HepG2 (cell line): Measurements from ENCODE around the gene ARHGEF40. TPM values are rescaled to one million over a fixed set of nuclear protein-coding genes. Genes with fewer than 3 reads are reported as not detected.

Experiments
- AGO2 ChIP-seq: fragments of 200-400 bp; formaldehyde crosslinking; optimal IDR thresholded peaks from 2 replicates; pipeline ENCODE3; 2017; ENCODE audit warnings: mild to moderate bottlenecking, low read depth, low read length, moderate library complexity
- DNMT1 ChIP-seq: sonication (generic); formaldehyde crosslinking; IDR thresholded peaks from 2 replicates; pipeline ENCODE4 v1.5.1; 2020; ENCODE audit warnings: mild to moderate bottlenecking, missing genetic modification reagents
- EHMT2 ChIP-seq: fragments of 200-600 bp; sonication (generic); IDR thresholded peaks from 2 replicates; pipeline ENCODE4 v1.7.0; 2017; ENCODE audit warnings: antibody characterized with exemption, low read depth, low read length, borderline replicate concordance
- EP300 ChIP-seq, 3 experiments: sonication (generic) in 1 of 3; formaldehyde crosslinking in 1 of 3; IDR thresholded peaks; 2 replicates each; pipeline versions ENCODE4 v1.5.1 to v1.6.1; 2011 to 2020; ENCODE audit warnings: low read depth in 2 of 3, low read length in 2 of 3, borderline replicate concordance in 1 of 3, improper control_type of control experiment in 1 of 3, mild to moderate bottlenecking in 1 of 3, missing genetic modification reagents in 1 of 3, moderate library complexity in 1 of 3
- GRHL1 ChIP-seq: sonication (generic); formaldehyde crosslinking; conservative IDR thresholded peaks from 2 replicates; pipeline ENCODE4 v1.8.0; 2022; ENCODE audit warnings: missing genetic modification reagents
- HOXD1 ChIP-seq: sonication (generic); formaldehyde crosslinking; IDR thresholded peaks from 2 replicates; pipeline ENCODE4 v1.5.0; 2020; ENCODE audit warnings: missing genetic modification reagents
- KAT7 ChIP-seq: IDR thresholded peaks from 2 replicates; pipeline ENCODE4 v1.6.1; 2018; ENCODE audit warnings: borderline replicate concordance, missing compliant biosample characterization
- MYC ChIP-seq: sonication (generic); formaldehyde crosslinking; IDR thresholded peaks from 2 replicates; pipeline ENCODE4 v1.9.0; 2021; ENCODE audit warnings: missing genetic modification reagents, borderline replicate concordance
- PITX1 ChIP-seq: sonication (generic); formaldehyde crosslinking; IDR thresholded peaks from 2 replicates; pipeline ENCODE4 v1.5.1; 2020; ENCODE audit warnings: mild to moderate bottlenecking, missing genetic modification reagents
- POLR2A ChIP-seq, 2 experiments: IDR thresholded peaks; 2 replicates each; pipeline ENCODE4 v1.6.1; 2011; ENCODE audit warnings: low read depth in 2 of 2, low read length in 2 of 2, mild to moderate bottlenecking in 1 of 2, moderate library complexity in 1 of 2; ENCODE audit not compliant: insufficient read depth in 1 of 2
- REPIN1 ChIP-seq: sonication (generic); formaldehyde crosslinking; IDR thresholded peaks from 2 replicates; pipeline ENCODE4 v1.8.0; 2022; ENCODE audit warnings: missing genetic modification reagents, low read depth, mild to moderate bottlenecking, borderline replicate concordance
- SUZ12 ChIP-seq: fragments of 150-350 bp; IDR thresholded peaks from 2 replicates; pipeline ENCODE4 v1.6.1; 2014; ENCODE audit warnings: low read depth, low read length
- TARDBP ChIP-seq: sonication (generic); formaldehyde crosslinking; IDR thresholded peaks from 2 replicates; pipeline ENCODE4 v1.8.0; 2022; ENCODE audit warnings: mild to moderate bottlenecking, missing genetic modification reagents
- TFDP1 ChIP-seq: IDR thresholded peaks from 2 replicates; pipeline ENCODE4 v1.6.1; 2016; ENCODE audit warnings: missing compliant biosample characterization, missing genetic modification reagents, borderline replicate concordance
- TOE1 ChIP-seq: sonication (generic); formaldehyde crosslinking; IDR thresholded peaks from 2 replicates; pipeline ENCODE4 v1.4.0; 2020; ENCODE audit warnings: mild to moderate bottlenecking, missing genetic modification reagents
- TP53 ChIP-seq: sonication (generic); formaldehyde crosslinking; conservative IDR thresholded peaks from 2 replicates; pipeline ENCODE4 v1.4.0; 2020; ENCODE audit warnings: missing genetic modification reagents
- YY1 ChIP-seq: IDR thresholded peaks from 2 replicates; pipeline ENCODE4 v1.6.1; 2011; ENCODE audit warnings: low read length, low read depth, moderate library complexity, mild to moderate bottlenecking; ENCODE audit not compliant: insufficient read depth, insufficient replicate concordance
- ZBTB7A ChIP-seq: sonication (generic); formaldehyde crosslinking; IDR thresholded peaks from 2 replicates; pipeline ENCODE4 v1.8.0; 2022; ENCODE audit warnings: mild to moderate bottlenecking, missing genetic modification reagents
- ZIK1 ChIP-seq: sonication (generic); formaldehyde crosslinking; IDR thresholded peaks from 2 replicates; pipeline ENCODE4 v1.5.0; 2020; ENCODE audit warnings: mild to moderate bottlenecking, low read depth, missing genetic modification reagents, borderline replicate concordance
- ZNF441 ChIP-seq: sonication (generic); formaldehyde crosslinking; IDR thresholded peaks from 2 replicates; pipeline ENCODE4 v1.7.0; 2021; ENCODE audit warnings: missing genetic modification reagents, borderline replicate concordance
- ZNF546 ChIP-seq: sonication (generic); formaldehyde crosslinking; conservative IDR thresholded peaks from 2 replicates; pipeline ENCODE4 v1.8.1; 2023; ENCODE audit warnings: mild to moderate bottlenecking, missing genetic modification reagents
- ZNF549 ChIP-seq: sonication (generic); formaldehyde crosslinking; IDR thresholded peaks from 2 replicates; pipeline ENCODE4 v1.5.0; 2020; ENCODE audit warnings: missing genetic modification reagents
- ZNF574 ChIP-seq: sonication (generic); formaldehyde crosslinking; IDR thresholded peaks from 2 replicates; pipeline ENCODE4 v1.4.0; 2020; ENCODE audit warnings: missing genetic modification reagents
- ZSCAN9 ChIP-seq: IDR thresholded peaks from 2 replicates; pipeline ENCODE4 v1.6.1; 2016; ENCODE audit warnings: borderline replicate concordance
- polyA plus RNA-seq, 8 experiments: library from polyadenylated mRNA; depleted of rRNA in 3 of 8; stranded (reverse) in 7 of 8; unstranded in 1 of 8; fragments of >200 nt; fragmentation: Illumina TruSeq in 4 of 8; extraction: Trizol in 4 of 8; gene quantifications; 2 replicates each; pipeline versions ENCODE4 v1.2.1 to v1.2.3, GENCODE V29; 2011 to 2016; ENCODE audit warnings: low read depth in 4 of 8, missing spikeins in 1 of 8, mixed read lengths in 1 of 8; ENCODE audit not compliant: insufficient read depth in 1 of 8
- total RNA-seq, 5 experiments: library from RNA; depleted of rRNA; stranded (reverse); fragments of >200 nt; fragmentation: Illumina TruSeq; extraction: Trizol; gene quantifications; 2 replicates each; pipeline ENCODE4 v1.2.3, GENCODE V29; 2016; ENCODE audit warnings: low read depth in 1 of 5

Gene ARHGEF40
- total and polyA plus RNA-seq, 2 of the 13 experiments (the other 11 are each of a cell fraction or from before 2014, with no cell fraction given), result 28.1 to 78.1 TPM

- TF ChIP-seq ZNF441 (peak; percentile 88), ZSCAN9 (CRISPR knock-in tag) (peak; percentile 42; the same call in 1 of the 2 replicates), SUZ12 (no peak), MYC (peak; percentile 93), KAT7 (peak; percentile 92; the same call in 1 of the 2 replicates), REPIN1 (CRISPR knock-in tag) (no peak), EP300 (IDR thresholded peaks at IDR 0.05; ENCODE audit: low read depth in 2 of 2, low read length in 2 of 2) (peak; percentile 41 to 77; a peak in 3 of 4 replicates), EP300 (CRISPR knock-in tag; IDR thresholded peaks at IDR 0.05; ENCODE audit: borderline replicate concordance) (peak; percentile 52; the same call in 1 of the 2 replicates), TARDBP (peak; percentile 71; the same call in 1 of the 2 replicates), ZIK1 (CRISPR knock-in tag) (0 out of 2 replicates have a peak, but pooled peaks have one; percentile 65), PITX1 (CRISPR knock-in tag) (peak; percentile 69; the same call in 1 of the 2 replicates), ZNF574 (CRISPR knock-in tag) (peak; percentile 69), ZNF546 (CRISPR knock-in tag) (peak; percentile 93), EHMT2 (no peak), GRHL1 (CRISPR knock-in tag) (no peak), TOE1 (CRISPR knock-in tag) (no peak), HOXD1 (CRISPR knock-in tag) (0 out of 2 replicates have a peak, but pooled peaks have one; percentile 74), YY1 (no peak), AGO2 (peak; percentile 81), ZBTB7A (CRISPR knock-in tag) (peak; percentile 75), DNMT1 (CRISPR knock-in tag) (peak; percentile 87), ZNF549 (no peak), TFDP1 (CRISPR knock-in tag) (peak; percentile 59; the same call in 1 of the 2 replicates), POLR2A (IDR thresholded peaks at IDR 0.05; ENCODE audit: insufficient read depth in 1 of 2, low read depth in 2 of 2, low read length in 2 of 2) (peak; percentile 78 to 80), TP53 (CRISPR knock-in tag) (peak; percentile 84; the same call in 1 of the 2 replicates)
These were observed 45.3 kb upstream of the ARHGEF40 start, which contains the start of gene NDRG2 (continued) for GRCh38 chr14:21024585-21025370.
